ENCODE data around the gene NCK2.

The NCK2 gene

DNA sequence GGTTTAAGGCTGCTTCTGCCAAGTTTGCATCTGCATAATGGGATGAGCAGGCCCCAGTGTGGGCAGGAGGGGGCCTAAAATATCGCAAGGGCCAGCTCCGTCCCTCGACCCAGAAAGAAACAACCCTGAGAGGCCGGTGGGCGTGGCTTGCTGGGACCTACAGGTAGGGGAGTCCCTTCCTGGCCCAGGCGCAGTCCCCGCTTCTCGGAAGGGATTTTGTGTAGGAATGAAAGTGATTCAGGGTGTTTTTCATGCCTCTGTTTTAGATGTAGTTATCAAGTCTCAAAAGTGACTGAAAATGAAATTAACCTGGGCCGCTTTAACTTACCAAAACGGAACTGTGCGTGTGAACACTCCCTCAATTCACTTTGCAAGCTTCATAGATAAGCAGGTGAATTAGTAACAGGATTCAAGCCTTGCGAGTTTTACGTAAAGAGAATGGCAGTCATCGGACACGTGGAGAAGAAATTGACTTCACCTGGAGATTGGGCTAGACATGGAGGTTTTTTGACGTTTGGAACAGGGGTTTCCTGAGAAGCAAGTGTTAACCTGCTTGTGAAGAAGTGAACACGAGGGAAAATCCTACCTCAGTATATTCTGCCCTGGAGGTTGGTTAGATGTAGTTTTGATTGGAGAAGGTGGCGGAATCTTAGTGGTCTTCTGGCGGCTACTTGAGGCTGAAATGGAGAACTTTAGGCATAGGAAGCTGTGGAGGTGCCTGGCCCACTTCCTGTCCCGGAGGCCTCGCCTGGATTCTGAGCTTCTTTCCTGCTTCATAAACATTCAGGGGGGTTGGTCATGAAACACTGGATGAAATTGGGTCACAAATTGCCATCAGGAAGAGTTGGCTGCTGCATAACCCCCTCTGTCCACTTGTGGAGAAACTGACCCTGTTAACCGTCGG lies 1.7 kb downstream of the NCK2 start:
- Histone ChIP-seq H3K27ac (ENCODE audit: low read depth, low read length, poor library complexity, severe bottlenecking) (no peak overlapping the region), H3F3A (ENCODE audit: insufficient read depth, low read length) (no peaks in the 10 kb centered on the region; the same call in 1 of the 2 replicates), H2AFZ (ENCODE audit: low read length) (no peak overlapping the region), H3K79me2 (ENCODE audit: insufficient read depth, low read length) (no peaks in the 10 kb centered on the region), H3K9me3 (ENCODE audit: low read length) (no peaks in the 10 kb centered on the region), H3K9ac (ENCODE audit: low read length) (no peak overlapping the region), H3K36me3 (ENCODE audit: insufficient read depth, low read length) (no peaks in the 10 kb centered on the region), H3K4me1 (ENCODE audit: insufficient read depth, low read length, severe bottlenecking) (peaks cover 18% of the 10 kb centered on the region), H4K20me1 (ENCODE audit: insufficient read depth, low read length) (no peaks in the 10 kb centered on the region), H3K4me3 (ENCODE audit: low read depth, low read length, poor library complexity, severe bottlenecking) (peak overlapping the region; percentile 66), H3K27me3 (ENCODE audit: insufficient read depth, low read length) (peaks cover 4% of the 10 kb centered on the region; the same call in 1 of the 2 replicates), H3K4me2 (ENCODE audit: low read length) (peak overlapping the region; percentile 85), H3K9me2 (ENCODE audit: low read depth, low read length) (no peaks in the 10 kb centered on the region)
- TF ChIP-seq, protein P1, sequence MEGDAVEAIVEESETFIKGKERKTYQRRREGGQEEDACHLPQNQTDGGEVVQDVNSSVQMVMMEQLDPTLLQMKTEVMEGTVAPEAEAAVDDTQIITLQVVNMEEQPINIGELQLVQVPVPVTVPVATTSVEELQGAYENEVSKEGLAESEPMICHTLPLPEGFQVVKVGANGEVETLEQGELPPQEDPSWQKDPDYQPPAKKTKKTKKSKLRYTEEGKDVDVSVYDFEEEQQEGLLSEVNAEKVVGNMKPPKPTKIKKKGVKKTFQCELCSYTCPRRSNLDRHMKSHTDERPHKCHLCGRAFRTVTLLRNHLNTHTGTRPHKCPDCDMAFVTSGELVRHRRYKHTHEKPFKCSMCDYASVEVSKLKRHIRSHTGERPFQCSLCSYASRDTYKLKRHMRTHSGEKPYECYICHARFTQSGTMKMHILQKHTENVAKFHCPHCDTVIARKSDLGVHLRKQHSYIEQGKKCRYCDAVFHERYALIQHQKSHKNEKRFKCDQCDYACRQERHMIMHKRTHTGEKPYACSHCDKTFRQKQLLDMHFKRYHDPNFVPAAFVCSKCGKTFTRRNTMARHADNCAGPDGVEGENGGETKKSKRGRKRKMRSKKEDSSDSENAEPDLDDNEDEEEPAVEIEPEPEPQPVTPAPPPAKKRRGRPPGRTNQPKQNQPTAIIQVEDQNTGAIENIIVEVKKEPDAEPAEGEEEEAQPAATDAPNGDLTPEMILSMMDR (IDR thresholded peaks at IDR 0.05; ENCODE audit: low read length): no peak
- TF ChIP-seq EZH2 (IDR thresholded peaks at IDR 0.05; ENCODE audit: borderline replicate concordance, low read length): no peak

DNA sequence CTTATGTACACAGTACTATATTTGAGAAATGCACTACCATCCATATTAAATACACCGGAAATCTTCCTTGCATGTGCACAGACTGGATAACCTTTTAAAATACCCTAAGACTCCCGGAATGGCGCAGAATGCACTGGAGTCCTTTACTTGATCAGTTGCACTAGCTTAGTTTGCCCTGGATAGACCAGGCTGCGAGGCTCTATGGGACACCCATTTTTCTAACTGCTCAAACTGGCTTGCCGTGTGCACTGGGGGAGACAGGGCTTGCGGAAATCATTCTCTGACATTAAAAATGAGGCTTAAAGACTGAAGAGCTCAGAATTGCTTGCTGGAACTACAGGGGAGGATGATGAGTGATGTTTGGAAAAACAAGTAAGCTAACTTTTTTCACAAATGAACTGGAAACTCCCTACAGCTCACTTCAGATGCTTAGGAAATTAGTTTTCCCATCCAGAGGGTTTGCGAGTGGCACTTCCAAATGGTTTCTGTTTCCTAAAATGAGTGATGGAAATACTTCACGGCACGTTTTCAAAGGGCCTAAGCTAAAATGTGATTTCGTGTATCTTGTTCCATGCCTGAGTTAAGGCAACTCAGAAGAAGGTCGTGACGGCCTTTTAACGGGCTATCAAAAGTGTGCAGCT lies 2.7 kb downstream of the NCK2 start:
- Histone ChIP-seq H3K79me2 (ENCODE audit: insufficient read depth, low read length) (no peaks in the 10 kb centered on the region), H3K4me1 (ENCODE audit: insufficient read depth, low read length, severe bottlenecking) (peaks cover 18% of the 10 kb centered on the region), H3K9ac (ENCODE audit: low read length) (no peak overlapping the region)

DNA sequence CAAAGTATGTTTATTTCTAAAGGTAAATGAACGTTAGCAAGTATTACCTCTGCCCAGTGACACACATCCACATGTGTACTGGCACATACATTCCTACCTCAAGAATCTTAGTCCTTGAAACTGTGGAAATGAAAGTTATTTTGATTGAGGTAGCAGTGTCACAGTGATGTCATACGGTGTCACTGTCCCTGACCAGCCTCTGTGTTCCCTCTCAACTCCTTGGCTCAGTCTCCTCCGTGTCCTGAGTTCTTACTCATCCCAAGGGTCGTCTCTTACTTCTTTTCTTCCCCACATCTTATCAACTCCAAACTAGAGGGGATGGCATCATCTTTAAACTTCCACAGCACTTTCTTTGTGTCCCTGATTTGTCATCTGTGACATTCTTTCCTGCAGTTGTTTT lies 3.3 kb downstream of the NCK2 start:
- Histone ChIP-seq H3K4me2 (ENCODE audit: low read length) (no peak overlapping the region), H3K4me3 (ENCODE audit: low read depth, low read length, poor library complexity, severe bottlenecking) (no peak overlapping the region), H4K20me1 (ENCODE audit: insufficient read depth, low read length) (no peaks in the 10 kb centered on the region), H2AFZ (ENCODE audit: low read length) (no peak overlapping the region), H3K4me1 (ENCODE audit: insufficient read depth, low read length, severe bottlenecking) (peaks cover 18% of the 10 kb centered on the region), H3K9me2 (ENCODE audit: low read depth, low read length) (no peaks in the 10 kb centered on the region), H3F3A (ENCODE audit: insufficient read depth, low read length) (no peaks in the 10 kb centered on the region; the same call in 1 of the 2 replicates), H3K9me3 (ENCODE audit: low read length) (no peaks in the 10 kb centered on the region), H3K9ac (ENCODE audit: low read length) (no peak overlapping the region), H3K27me3 (ENCODE audit: insufficient read depth, low read length) (peaks cover 4% of the 10 kb centered on the region; the same call in 1 of the 2 replicates), H3K79me2 (ENCODE audit: insufficient read depth, low read length) (no peaks in the 10 kb centered on the region), H3K36me3 (ENCODE audit: insufficient read depth, low read length) (no peaks in the 10 kb centered on the region), H3K27ac (ENCODE audit: low read depth, low read length, poor library complexity, severe bottlenecking) (no peak overlapping the region)
- TF ChIP-seq EZH2 (IDR thresholded peaks at IDR 0.05; ENCODE audit: borderline replicate concordance, low read length): no peak
- TF ChIP-seq, protein P1 (IDR thresholded peaks at IDR 0.05; ENCODE audit: low read length): no peak

More for the DNA sequence above, 2.7 kb downstream of the NCK2 start:
- H3K4me2 ChIP-seq (ENCODE audit: low read length): no peak overlapping the region
- H2AFZ ChIP-seq (ENCODE audit: low read length): no peak overlapping the region
- no peaks in the 10 kb centered on the region for H4K20me1 ChIP-seq (ENCODE audit: insufficient read depth, low read length)
- H3K27me3 ChIP-seq (ENCODE audit: insufficient read depth, low read length): peaks cover 4% of the 10 kb centered on the region; the same call in 1 of the 2 replicates
- no peak overlapping the region for H3K4me3 ChIP-seq (ENCODE audit: low read depth, low read length, poor library complexity, severe bottlenecking)
- H3K9me2 ChIP-seq (ENCODE audit: low read depth, low read length): no peaks in the 10 kb centered on the region
- H3K9me3 ChIP-seq (ENCODE audit: low read length): no peaks in the 10 kb centered on the region
- no peaks in the 10 kb centered on the region for H3K36me3 ChIP-seq (ENCODE audit: insufficient read depth, low read length)
- TF ChIP-seq EZH2 (IDR thresholded peaks at IDR 0.05; ENCODE audit: borderline replicate concordance, low read length): no peak
- TF ChIP-seq, protein P1 (IDR thresholded peaks at IDR 0.05; ENCODE audit: low read length): no peak
- H3K27ac ChIP-seq (ENCODE audit: low read depth, low read length, poor library complexity, severe bottlenecking): no peak overlapping the region
- H3F3A ChIP-seq (ENCODE audit: insufficient read depth, low read length): no peaks in the 10 kb centered on the region; the same call in 1 of the 2 replicates
